Nephron progenitor cell (in vitro differentiated cells): ENCODE measurements around the gene ITGAD.

Source experiments
- DNase-seq: peaks from one replicate; pipeline ENCODE4 v3.0.0; 2021
- H3K27ac Mint-ChIP-seq: 2 replicates; pipeline ENCODE4 v1.8.0; 2021; ENCODE audit warnings: mild to moderate bottlenecking, moderate library complexity, mixed read lengths
- H3K27me3 Mint-ChIP-seq: 2 replicates; pipeline ENCODE4 v1.8.0; 2021; ENCODE audit warnings: mild to moderate bottlenecking, low read depth, mixed read lengths; ENCODE audit not compliant: poor library complexity
- H3K36me3 Mint-ChIP-seq: 2 replicates; pipeline ENCODE4 v1.8.0; 2021; ENCODE audit warnings: low read depth, mixed read lengths
- H3K4me1 Mint-ChIP-seq: 2 replicates; pipeline ENCODE4 v1.8.0; 2021; ENCODE audit warnings: mixed read lengths
- H3K4me3 Mint-ChIP-seq: 2 replicates; pipeline ENCODE4 v1.8.0; 2021; ENCODE audit warnings: mild to moderate bottlenecking, moderate library complexity, mixed read lengths
- H3K9me3 Mint-ChIP-seq: 2 replicates; pipeline ENCODE4 v1.8.0; 2021; ENCODE audit warnings: mild to moderate bottlenecking, moderate library complexity, mixed read lengths
- TF ChIP-seq, protein P1 (sequence below): fragments of 200-600 bp; sonication (generic); IDR thresholded peaks from 2 replicates; pipeline ENCODE4 v1.5.0; 2021; ENCODE audit warnings: antibody characterized with exemption

Gene ITGAD

DNA sequence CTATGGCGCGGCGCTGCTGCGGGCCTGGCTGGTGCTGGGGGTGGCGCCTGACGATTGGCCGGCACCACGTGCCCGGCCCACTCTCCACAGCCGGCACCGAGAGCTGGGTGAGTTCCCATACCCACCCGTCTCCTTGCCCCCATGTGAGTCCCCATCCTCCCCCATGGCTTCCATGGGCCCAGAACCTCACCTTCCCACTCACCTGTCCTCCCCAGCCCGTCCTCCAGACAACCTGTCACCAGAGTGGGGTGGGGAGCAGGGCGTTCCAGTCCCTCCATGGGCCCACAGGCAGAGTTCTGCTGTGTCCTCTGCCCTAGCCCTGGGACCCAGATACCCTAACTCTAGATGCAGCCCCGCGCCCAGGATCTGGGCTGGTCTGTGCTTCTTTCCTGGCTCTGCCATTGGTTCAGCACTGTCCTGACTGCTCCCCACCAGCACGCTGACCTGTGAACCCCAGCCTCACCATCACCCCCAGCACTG lies 71.7 kb downstream of the ITGAD start:
- peaks cover 1% of the 10 kb centered on the region for H3K27me3 Mint-ChIP-seq
- peaks cover 14% of the 10 kb centered on the region for H3K4me1 Mint-ChIP-seq
- H3K27ac Mint-ChIP-seq: no peak overlapping the region
- H3K9me3 Mint-ChIP-seq: no peaks in the 10 kb centered on the region
- DNase-seq: no peak
- peaks cover 23% of the 10 kb centered on the region for H3K36me3 Mint-ChIP-seq
- H3K4me3 Mint-ChIP-seq: no peak overlapping the region
- TF ChIP-seq, protein P1, sequence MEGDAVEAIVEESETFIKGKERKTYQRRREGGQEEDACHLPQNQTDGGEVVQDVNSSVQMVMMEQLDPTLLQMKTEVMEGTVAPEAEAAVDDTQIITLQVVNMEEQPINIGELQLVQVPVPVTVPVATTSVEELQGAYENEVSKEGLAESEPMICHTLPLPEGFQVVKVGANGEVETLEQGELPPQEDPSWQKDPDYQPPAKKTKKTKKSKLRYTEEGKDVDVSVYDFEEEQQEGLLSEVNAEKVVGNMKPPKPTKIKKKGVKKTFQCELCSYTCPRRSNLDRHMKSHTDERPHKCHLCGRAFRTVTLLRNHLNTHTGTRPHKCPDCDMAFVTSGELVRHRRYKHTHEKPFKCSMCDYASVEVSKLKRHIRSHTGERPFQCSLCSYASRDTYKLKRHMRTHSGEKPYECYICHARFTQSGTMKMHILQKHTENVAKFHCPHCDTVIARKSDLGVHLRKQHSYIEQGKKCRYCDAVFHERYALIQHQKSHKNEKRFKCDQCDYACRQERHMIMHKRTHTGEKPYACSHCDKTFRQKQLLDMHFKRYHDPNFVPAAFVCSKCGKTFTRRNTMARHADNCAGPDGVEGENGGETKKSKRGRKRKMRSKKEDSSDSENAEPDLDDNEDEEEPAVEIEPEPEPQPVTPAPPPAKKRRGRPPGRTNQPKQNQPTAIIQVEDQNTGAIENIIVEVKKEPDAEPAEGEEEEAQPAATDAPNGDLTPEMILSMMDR: no peak

DNA sequence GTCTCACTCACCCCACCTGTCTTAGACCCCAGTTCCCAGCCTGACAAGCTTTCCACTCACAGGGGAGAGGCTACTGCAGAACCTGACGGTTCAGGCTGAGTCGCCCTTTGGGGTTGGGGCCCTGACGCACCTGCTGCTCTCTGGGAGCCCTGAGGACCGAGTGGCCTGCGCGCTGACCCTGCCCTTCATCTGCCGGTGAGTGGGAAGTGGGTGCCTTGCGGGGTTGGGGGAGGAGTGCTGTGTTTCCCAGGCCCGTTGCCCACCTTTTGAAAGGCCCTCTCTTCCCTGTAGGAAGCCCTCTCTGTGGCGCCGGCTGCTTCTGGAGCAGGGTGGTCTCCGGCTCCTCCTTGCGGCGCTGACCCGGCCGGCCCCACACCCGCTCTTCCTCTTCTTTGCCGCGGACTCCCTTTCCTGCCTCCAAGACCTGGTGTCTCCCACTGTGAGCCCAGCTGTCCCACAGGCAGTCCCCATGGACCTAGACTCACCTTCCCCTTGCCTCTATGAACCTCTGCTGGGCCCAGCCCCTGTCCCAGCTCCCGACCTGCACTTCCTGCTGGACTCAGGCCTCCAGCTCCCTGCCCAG lies 72.7 kb downstream of the ITGAD start:
- Mint-ChIP-seq H3K4me3 (no peak overlapping the region), H3K4me1 (peaks cover 6% of the 10 kb centered on the region), H3K9me3 (no peaks in the 10 kb centered on the region), H3K36me3 (peaks cover 23% of the 10 kb centered on the region), H3K27ac (no peak overlapping the region), H3K27me3 (peaks cover 3% of the 10 kb centered on the region)
- no peak for DNase-seq
- TF ChIP-seq, protein P1: no peak

DNA sequence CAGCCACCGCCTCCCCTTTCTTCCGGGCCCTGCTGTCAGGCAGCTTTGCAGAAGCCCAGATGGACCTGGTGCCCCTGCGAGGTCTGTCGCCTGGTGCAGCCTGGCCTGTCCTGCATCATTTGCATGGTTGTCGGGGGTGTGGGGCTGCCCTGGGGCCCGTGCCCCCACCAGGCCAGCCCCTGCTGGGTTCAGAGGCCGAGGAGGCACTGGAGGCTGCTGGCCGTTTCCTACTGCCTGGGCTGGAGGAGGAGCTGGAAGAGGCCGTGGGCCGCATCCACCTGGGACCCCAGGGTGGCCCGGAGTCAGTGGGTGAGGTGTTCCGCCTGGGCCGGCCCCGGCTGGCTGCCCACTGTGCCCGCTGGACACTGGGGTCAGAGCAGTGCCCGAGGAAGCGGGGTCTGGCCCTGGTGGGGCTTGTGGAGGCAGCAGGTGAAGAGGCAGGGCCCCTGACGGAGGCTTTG lies 73.3 kb downstream of the ITGAD start:
- Mint-ChIP-seq H3K27me3 (peaks cover 7% of the 10 kb centered on the region), H3K4me3 (no peak overlapping the region), H3K4me1 (peaks cover 6% of the 10 kb centered on the region), H3K36me3 (peaks cover 23% of the 10 kb centered on the region), H3K9me3 (no peaks in the 10 kb centered on the region), H3K27ac (no peak overlapping the region)
- no peak for DNase-seq
- TF ChIP-seq, protein P1: no peak

DNA sequence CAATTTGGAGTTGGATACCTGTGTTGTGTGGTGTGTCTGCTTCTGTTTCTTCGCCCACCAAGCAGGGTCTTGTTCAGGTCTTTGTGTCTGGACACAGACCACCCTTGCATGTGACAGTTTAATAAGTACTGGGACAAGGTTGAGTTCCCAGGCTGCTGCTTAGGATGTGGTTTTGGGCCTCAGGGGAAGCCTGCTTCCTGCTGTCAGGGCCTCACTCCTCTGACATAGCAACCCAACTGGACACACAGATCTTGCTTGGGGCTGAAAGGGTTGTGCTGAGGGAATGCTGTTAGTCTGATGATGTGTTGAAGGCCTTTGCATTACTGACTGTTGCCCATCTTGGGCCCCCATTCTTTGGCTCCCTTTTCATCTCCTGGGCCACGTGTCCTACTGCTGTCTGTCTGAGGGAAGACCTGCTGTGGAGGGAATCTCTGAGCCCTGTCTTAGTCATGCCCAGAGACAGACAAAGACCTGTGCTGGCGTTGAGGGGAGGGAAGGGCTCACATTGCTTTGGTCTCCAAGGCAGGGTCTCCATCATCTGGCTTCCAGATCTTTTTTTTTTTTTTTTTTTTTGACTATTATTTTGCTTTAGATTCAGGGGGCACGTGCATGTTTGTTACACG lies 74.1 kb downstream of the ITGAD start:
- peak overlapping the region; percentile 19 for H3K27ac Mint-ChIP-seq
- peaks cover 9% of the 10 kb centered on the region for H3K27me3 Mint-ChIP-seq
- no peak overlapping the region for H3K4me3 Mint-ChIP-seq
- peaks cover 8% of the 10 kb centered on the region for H3K4me1 Mint-ChIP-seq
- TF ChIP-seq, protein P1: no peak
- peaks cover 23% of the 10 kb centered on the region for H3K36me3 Mint-ChIP-seq
- no peaks in the 10 kb centered on the region for H3K9me3 Mint-ChIP-seq
- DNase-seq: no peak

DNA sequence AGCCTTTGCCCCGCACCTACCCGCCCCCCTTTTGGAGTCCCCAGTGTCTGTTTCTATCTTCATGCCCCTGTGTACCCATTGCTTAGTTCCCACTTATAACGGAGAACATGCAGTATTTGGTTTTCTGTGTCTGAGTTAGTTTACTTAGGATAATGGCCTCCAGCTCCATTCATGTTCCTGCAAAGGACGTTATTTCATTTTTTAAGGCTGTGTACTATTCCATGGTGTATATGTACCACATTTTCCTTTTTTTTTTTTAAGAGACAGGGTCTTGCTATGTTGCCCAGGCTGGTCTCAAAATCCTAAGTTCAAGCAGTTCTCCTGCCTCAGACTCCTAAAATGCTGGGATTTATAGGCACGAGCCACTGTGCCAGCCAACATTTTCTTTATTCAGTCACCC lies 74.7 kb downstream of the ITGAD start:
- Mint-ChIP-seq H3K36me3 (peaks cover 23% of the 10 kb centered on the region), H3K27ac (no peak overlapping the region), H3K4me1 (peaks cover 12% of the 10 kb centered on the region), H3K27me3 (peaks cover 13% of the 10 kb centered on the region), H3K9me3 (no peaks in the 10 kb centered on the region), H3K4me3 (no peak overlapping the region)
- no peak for DNase-seq
- TF ChIP-seq, protein P1: no peak

DNA sequence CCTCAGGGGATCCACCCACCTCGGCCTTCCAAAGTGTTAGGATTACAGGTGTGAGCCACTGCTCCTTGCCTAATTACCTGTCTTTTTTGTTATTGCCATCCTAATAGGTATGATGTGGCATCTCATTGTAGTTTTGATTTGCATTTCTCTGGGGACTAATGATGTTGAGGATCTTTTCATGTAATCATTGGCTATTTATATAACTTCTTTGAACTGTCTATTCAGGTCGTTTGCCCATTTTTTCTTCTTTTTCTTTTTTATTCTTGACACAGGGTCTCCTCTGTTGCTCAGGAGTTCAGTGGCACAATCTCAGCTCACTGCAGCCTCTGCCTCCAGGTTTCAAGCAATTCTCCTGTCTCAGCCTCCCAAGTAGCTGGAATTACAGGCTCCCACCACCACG lies 77.5 kb downstream of the ITGAD start:
- Mint-ChIP-seq H3K4me1 (peaks cover 12% of the 10 kb centered on the region), H3K4me3 (peak overlapping the region; percentile 85), H3K27me3 (peaks cover 39% of the 10 kb centered on the region), H3K36me3 (peaks cover 14% of the 10 kb centered on the region), H3K9me3 (no peaks in the 10 kb centered on the region), H3K27ac (no peak overlapping the region)
- DNase-seq: no peak
- TF ChIP-seq, protein P1: no peak
